ENCODE measurements around the gene MAP3K1.

MAP3K1 gene

DNA sequence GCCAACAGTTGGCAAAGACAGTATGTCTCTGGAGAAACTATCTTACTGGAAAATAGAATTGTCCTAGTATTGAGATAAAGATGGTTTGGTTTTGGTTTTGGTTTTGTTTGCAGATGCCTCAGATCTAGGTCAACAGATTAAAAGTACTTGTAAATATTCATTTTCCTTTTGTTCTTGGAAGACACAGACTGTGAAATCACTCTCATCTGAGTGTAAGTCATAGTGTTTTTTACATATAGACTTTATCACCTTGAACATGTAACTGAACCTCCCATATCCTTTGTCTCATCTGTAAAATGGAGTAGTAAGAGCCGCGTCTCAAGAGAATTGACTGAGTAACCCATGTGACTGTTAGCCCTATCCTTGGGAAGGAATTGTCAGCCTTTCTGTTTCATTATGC is 34.3 kb downstream of the MAP3K1 start:
- no peak for DNase-seq

DNA sequence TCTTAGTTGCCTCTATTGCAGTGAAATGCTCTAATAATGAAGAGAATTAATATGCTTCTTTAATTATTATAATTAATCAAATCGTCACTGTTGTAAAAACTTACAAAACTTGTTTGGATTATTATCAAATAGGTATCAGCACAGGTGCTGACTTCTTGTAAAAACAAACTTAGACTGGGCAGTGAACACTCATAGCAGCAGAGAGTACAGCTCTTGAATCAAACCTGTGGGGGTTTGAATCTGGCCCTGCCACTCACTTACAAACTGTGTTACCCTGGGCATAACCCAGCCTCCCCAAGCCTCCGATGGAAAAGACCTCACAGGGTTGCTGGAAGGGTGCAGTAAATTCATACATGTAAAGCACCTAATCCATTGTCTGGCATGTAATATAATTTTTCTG is 35.1 kb downstream of the MAP3K1 start:
- DNase-seq: no peak

GRCh38 chr5:56851258-56851941 is 36.1 kb downstream of the MAP3K1 start:
- no peak for DNase-seq

DNA sequence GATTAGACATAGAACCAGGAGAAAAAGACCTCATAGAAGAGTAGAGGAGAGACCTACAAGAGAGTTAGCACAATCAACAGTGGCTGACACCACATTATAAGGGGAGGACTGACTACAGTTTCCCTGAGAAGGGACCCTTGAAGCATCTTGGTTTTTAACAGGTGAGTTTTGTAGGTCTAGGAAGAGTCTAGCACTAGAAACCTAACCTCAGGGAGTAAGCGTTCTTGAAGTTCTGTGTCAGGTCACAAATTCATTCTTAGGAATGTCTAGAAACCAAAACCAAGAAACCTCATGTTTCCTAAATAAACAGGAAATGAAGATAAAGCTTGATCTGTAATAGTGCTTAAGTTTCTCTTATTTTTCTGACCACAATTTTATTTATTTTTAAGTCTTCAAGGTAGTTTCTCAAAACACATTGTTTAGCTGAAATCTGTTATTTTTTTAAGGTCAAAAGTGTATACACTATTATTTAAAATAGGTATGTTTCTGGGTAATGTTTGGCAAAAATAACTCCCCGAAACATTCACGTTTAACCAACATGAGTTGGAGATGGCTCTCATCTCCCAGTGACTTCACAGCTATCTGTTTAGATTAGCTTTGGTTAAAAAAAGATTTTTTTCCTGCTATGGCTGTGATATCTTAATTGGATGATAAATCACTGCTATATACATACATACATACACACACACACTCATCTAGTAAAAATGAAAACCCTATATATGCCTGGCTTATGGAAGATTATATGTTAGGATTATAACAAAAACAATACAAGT is 37.1 kb downstream of the MAP3K1 start:
- DNase-seq: peak; percentile 45

DNA sequence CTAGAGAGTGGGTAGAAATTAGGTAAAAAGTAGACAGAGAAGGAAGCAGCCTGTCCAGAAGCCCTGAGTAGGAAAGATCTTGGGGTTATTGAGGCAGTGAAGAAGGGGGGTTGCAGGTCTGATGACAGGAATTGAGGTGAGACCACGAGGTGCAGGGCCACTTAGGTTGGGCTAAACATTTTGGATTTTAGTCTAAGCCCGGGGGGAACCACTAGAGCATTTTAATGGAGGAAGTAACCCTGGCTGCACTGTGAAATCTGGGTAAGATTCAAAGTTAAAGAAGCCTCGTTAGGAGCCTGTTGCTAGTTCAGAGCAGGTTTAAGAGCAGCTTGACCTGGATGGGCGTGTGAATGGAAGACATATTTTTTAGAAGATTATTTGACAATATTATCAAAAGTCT is 38.3 kb downstream of the MAP3K1 start:
- no peak for DNase-seq

DNA sequence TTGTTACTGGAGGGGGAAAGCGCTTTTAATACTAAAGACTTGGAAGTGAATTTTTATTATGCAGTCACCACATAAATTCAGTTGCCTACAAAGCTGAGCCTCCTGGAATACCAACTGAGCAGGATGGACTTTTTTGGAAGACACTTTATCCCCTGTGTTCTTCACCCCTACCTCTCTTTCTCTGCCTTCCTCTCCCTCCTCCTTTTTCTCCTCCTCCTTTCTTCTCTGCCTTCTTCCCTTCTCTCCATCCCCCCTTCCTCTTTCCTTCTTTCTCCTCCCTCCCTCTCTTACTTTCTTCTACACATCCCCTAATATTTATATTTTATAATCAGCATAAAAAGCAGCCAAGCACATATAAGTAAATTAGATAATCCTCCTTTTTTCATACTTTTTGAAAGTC is 39.6 kb downstream of the MAP3K1 start:
- DNase-seq: no peak

- DNase-seq: no peak
These were observed 41.3 kb downstream of the MAP3K1 start for GRCh38 chr5:56856541-56857178.

DNA sequence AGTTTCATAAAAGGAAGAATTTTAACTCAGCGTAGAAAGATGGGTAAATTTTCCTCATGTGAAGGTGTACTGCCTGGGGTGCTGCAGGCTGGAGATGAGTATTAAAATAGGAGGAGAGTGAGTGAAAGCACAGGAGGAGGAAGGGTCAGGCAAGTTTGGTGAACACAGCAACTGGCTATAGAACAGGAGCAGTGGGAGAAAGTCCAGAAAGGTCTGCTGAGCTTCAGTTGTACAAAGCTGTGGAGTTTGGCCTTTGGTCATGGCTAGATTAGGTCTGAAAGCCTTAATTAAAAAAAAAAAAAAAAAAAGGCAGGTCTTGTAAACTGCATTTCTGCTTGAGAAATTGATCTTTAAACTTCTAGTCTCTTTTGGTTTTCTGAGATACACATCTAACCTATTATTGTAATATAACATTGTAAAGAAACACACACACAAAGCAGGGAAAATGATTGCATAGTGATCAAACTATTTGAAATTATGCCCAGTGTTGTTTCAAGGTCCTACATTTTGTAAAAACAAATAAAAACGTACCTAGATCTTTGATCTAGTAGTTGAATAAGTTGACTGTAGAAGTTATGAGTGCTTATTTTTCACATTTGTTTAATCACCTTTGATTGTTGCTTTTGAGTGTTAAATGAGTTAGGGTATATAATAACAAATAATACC is 43.6 kb downstream of the MAP3K1 start:
- DNase-seq: no peak

- no peak for DNase-seq
These were observed 46.6 kb downstream of the MAP3K1 start for GRCh38 chr5:56861893-56862485.

- no peak for DNase-seq
These were observed 47.6 kb downstream of the MAP3K1 start for GRCh38 chr5:56862909-56863308.

DNA sequence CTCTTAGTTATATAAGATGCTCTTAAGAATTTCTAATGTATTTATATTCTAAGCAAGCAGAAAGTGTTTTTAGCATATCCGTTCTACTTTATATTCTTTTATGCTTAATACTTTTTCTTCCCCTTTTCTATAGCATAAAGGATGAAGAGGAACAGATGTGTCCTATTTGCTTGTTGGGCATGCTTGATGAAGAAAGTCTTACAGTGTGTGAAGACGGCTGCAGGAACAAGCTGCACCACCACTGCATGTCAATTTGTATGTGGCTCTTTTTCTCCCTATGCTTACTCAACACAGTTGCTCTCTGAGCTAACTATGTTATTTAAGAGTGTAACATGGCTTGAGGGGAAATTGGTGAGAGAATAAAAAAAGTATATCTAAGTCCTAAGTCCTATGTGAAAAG is 56.4 kb downstream of the MAP3K1 start:
- no peak for DNase-seq

DNA sequence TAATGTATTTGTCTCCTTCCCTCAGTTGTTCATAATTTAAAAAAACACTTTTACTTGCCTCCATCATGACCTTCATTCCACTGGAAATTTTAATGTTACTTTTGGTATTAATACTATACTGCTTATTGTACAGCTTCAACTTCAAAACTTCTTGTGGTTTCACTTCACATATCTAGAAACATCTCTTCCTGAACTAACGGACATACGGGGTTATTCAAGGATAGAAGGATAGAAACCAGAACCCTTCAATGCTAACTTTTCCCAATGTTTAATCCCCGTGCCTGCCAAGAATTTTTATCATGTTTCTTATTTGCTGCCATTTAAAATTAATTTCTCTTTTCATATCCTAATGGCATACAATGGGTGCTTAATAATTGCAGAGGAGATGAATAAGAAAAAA is 57.7 kb downstream of the MAP3K1 start:
- DNase-seq: no peak

- DNase-seq: no peak
These were observed 61.0 kb downstream of the MAP3K1 start for GRCh38 chr5:56876327-56876726.

- DNase-seq: no peak
These were observed 66.2 kb downstream of the MAP3K1 start for GRCh38 chr5:56881571-56881970.

DNA sequence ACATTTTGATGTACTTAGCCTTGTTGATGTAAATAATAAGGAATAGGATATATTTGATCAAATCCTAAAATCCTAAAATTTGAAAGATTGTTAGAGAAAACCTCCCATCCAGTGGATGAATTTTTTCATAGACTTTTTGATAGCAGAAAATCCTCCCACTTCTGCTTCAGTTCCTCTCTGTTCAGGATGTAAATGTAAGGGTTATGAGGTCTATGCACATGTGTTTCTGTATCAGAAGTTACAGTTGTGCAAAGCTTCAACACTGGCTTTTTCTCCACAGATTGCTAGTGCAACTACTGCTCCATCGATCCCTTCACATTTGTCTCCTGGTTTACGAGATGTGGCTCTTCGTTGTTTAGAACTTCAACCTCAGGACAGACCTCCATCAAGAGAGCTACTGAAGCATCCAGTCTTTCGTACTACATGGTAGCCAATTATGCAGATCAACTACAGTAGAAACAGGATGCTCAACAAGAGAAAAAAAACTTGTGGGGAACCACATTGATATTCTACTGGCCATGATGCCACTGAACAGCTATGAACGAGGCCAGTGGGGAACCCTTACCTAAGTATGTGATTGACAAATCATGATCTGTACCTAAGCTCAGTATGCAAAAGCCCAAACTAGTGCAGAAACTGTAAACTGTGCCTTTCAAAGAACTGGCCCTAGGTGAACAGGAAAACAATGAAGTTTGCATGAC is 78.1 kb downstream of the MAP3K1 start:
- no peak for DNase-seq

DNA sequence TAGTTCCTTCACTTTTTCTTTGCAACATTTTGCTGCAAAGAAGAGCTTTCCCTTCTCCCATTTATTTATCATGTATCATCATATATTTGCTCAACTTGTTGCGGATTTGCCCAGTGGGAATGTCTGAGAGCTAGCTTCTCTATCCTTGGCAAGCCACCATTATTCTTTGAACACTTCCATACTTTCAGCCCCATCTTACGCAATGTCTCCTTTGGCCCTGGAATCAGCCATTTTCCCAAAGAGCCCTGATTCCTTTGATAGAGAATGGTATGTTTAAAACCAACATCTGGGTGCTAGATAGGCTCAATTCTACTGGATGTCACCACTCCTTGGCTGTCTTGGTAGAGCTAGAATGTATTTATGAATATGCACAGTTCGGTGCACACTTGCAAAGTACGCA is 81.4 kb downstream of the MAP3K1 start:
- no peak for DNase-seq

- DNase-seq: no peak
These were observed 82.9 kb downstream of the MAP3K1 start for GRCh38 chr5:56898213-56898612.

DNA sequence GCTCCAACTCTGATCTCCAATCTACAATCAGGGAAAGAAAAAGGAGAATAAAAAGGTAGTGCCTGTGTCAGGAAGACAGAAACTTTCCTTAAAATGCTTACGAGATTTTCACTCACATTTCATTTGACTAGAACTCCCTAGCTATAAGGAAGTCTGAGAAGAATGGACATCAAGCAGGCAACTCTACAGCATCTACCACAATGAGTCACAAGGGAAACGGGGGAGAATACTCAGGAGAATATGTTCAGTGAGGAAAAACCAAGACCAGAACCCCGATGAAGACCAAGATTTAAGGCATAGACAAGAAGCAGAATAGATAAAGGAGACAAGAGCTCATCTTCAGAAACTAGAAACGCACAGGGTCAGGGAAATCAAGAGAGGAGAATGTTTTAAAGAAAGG is 85.0 kb downstream of the MAP3K1 start:
- DNase-seq: no peak

DNA sequence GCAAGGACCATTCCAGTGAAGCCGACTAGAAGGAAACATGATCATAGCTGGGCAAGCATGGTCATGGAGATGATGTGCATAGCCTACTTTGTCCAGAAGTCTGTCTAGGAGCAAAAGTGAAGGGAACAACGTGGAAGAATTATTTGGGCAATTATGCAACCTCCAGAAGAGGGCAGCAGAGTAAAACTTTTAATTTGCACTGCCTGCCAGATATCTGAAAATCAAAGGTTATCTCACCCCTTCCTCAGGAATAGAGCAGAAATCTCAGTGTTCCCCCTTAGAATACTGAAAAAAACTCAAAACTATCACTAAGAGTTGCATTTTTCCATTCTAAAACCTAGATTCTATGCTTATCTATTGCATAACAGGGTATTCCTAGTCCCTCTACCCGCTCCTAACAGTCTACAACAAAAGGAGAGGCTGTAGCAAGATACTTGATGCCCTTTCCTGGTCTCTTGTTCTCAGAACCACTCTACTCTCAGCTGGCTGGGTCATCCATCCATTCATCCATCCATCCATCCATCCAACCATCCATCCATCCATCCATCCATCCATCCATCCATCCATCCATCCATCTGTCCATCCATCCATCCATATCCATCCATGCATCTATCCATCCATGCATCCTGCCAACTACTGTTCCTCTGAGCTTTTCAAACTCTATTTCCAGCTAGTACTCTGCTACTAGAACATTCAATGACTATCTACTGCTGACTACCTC is 85.7 kb downstream of the MAP3K1 start:
- DNase-seq: peak; percentile 75

DNA sequence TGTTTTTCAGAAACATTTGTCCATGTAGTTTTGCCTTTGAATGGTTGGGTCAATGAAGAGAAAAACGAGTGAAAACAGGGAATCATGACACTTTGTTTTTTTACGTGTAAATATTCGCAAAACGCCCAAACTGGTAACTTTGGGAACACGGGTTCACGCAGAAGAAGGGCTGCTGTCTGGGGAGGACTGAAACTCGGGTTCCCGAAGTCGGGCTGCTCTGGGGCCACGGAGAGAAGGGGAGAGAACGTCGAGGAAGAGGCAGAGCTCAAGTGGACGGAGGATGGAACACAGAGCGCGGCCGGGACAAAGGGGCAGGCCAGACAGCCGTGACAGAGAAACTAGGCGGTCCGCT is 93.6 kb downstream of the MAP3K1 start:
- no peak for DNase-seq

GRCh38 chr5:56909294-56910209 is 94.2 kb downstream of the MAP3K1 start, which contains the start of gene SETD9:
Gene SETD9, plus strand, starts transcription at chr5:56909596. Its CDS starts 50 bp downstream, at chr5:56909646.
- DNase-seq: peak; percentile 100
